Body of pancreas (tissue), 4 donors: Measurements from ENCODE around the gene GOLGA8B.

ENCODE experiments used
- CTCF ChIP-seq, 7 experiments: fragments of 450-650 bp in 4 of 7; fragments of 200-600 bp in 3 of 7; sonication (generic) in 3 of 7; IDR thresholded peaks; one replicate each; pipeline ENCODE4 v1.5.1; 2016 to 2019; ENCODE audit warnings: antibody characterized with exemption in 7 of 7
- POLR2A ChIP-seq, 3 donors: fragments of 450-650 bp; IDR thresholded peaks; one replicate each; pipeline ENCODE4 v1.6.1; 2016; ENCODE audit warnings: antibody characterized with exemption in 3 of 3, mild to moderate bottlenecking in 2 of 3

GRCh38 chr15:34608517-34608916 is 25.1 kb upstream of the GOLGA8B start:
- TF ChIP-seq POLR2A (IDR thresholded peaks at IDR 0.05) (no peak), CTCF (IDR thresholded peaks at IDR 0.05) (no peak)
